Tibial artery (tissue), 4 donors: Measurements from ENCODE around the gene CYSLTR2.

Source experiments
- DNase-seq, 2 donors: peaks; one replicate each; pipeline ENCODE4 v3.0.0-alpha.2; 2019
- H3K27ac ChIP-seq, 2 donors: fragments of 200-600 bp; sonication (generic) in 1 of 2; 1 replicate in 1 of 2; 2 replicates in 1 of 2; pipeline ENCODE4 v1.5.1; 2018 to 2019; ENCODE audit warnings: mild to moderate bottlenecking in 1 of 2
- H3K27me3 ChIP-seq, 2 donors: fragments of 200-600 bp; sonication (generic) in 1 of 2; one replicate each; pipeline versions ENCODE4 v1.5.1 to v1.6.0; 2016 to 2019
- H3K36me3 ChIP-seq, 3 donors: fragments of 200-600 bp; sonication (generic) in 2 of 3; one replicate each; pipeline ENCODE4 v1.5.1; 2016 to 2019; ENCODE audit warnings: mild to moderate bottlenecking in 2 of 3
- H3K4me1 ChIP-seq, 4 donors: fragments of 200-600 bp; sonication (generic) in 2 of 4; 1 replicate in 3 of 4; 2 replicates in 1 of 4; pipeline ENCODE4 v1.5.1; 2016 to 2019
- H3K4me3 ChIP-seq, 2 donors: fragments of 200-600 bp; sonication (generic) in 1 of 2; 1 replicate in 1 of 2; 2 replicates in 1 of 2; pipeline ENCODE4 v1.5.1; 2018 to 2019; ENCODE audit warnings: mild to moderate bottlenecking in 2 of 2
- H3K9me3 ChIP-seq, 3 donors: fragments of 200-600 bp; sonication (generic) in 1 of 3; one replicate each; pipeline ENCODE4 v1.5.1; 2016 to 2019
- CTCF ChIP-seq, 2 experiments: fragments of 200-600 bp in 1 of 2; fragments of 450-650 bp in 1 of 2; IDR thresholded peaks; one replicate each; pipeline ENCODE4 v1.5.1; 2017 to 2019; ENCODE audit warnings: antibody characterized with exemption in 2 of 2, mild to moderate bottlenecking in 1 of 2, moderate library complexity in 1 of 2
- intact Hi-C: fragments of 100-400 bp; cut with DNase I; formaldehyde crosslinking; loops from one replicate; pipeline ENCODE4 v1.15.0; 2023; ENCODE audit warnings: low total_unique reads

Gene CYSLTR2

GRCh38 chr13:48679941-48680680 lies 26.4 kb downstream of the CYSLTR2 start:
- Histone ChIP-seq H3K36me3 (no peaks in the 10 kb centered on the region), H3K4me3 (no peak overlapping the region), H3K27me3 (no peaks in the 10 kb centered on the region), H3K27ac (no peak overlapping the region), H3K9me3 (no peaks in the 10 kb centered on the region), H3K4me1 (no peaks in the 10 kb centered on the region)
- intact Hi-C loops = no loop called here
- TF ChIP-seq CTCF (IDR thresholded peaks at IDR 0.05) = no peak
- DNase-seq = no peak

GRCh38 chr13:48680756-48681392 lies 27.1 kb downstream of the CYSLTR2 start:
- Histone ChIP-seq H3K27ac (no peak overlapping the region), H3K4me1 (no peaks in the 10 kb centered on the region), H3K36me3 (no peaks in the 10 kb centered on the region), H3K4me3 (no peak overlapping the region), H3K27me3 (no peaks in the 10 kb centered on the region), H3K9me3 (no peaks in the 10 kb centered on the region)
- intact Hi-C loops = no loop called here
- DNase-seq = no peak
- TF ChIP-seq CTCF (IDR thresholded peaks at IDR 0.05) = no peak

GRCh38 chr13:48681905-48682304 lies 28.2 kb downstream of the CYSLTR2 start:
- Histone ChIP-seq H3K4me1 (no peaks in the 10 kb centered on the region), H3K9me3 (no peaks in the 10 kb centered on the region), H3K36me3 (no peaks in the 10 kb centered on the region), H3K27ac (no peak overlapping the region), H3K27me3 (no peaks in the 10 kb centered on the region), H3K4me3 (no peak overlapping the region)
- no peak for DNase-seq
- intact Hi-C loops = no loop called here
- no peak for TF ChIP-seq CTCF (IDR thresholded peaks at IDR 0.05)

- H3K4me1 ChIP-seq = no peaks in the 10 kb centered on the region
- H3K9me3 ChIP-seq = no peaks in the 10 kb centered on the region
- DNase-seq = no peak
- no peak overlapping the region for H3K27ac ChIP-seq
- intact Hi-C loops = no loop called here
- no peak for TF ChIP-seq CTCF (IDR thresholded peaks at IDR 0.05)
- no peaks in the 10 kb centered on the region for H3K27me3 ChIP-seq
- H3K4me3 ChIP-seq = no peak overlapping the region
- H3K36me3 ChIP-seq = no peaks in the 10 kb centered on the region
Observed at GRCh38 chr13:48682436-48682835, 28.7 kb downstream of the CYSLTR2 start.

- H3K4me3 ChIP-seq = no peak overlapping the region
- H3K27me3 ChIP-seq = no peaks in the 10 kb centered on the region
- H3K4me1 ChIP-seq = no peaks in the 10 kb centered on the region
- H3K27ac ChIP-seq = no peak overlapping the region
- intact Hi-C loops = no loop called here
- no peaks in the 10 kb centered on the region for H3K9me3 ChIP-seq
- no peaks in the 10 kb centered on the region for H3K36me3 ChIP-seq
- TF ChIP-seq CTCF (IDR thresholded peaks at IDR 0.05) = no peak
- no peak for DNase-seq
Observed at GRCh38 chr13:48686636-48687210, 33.0 kb downstream of the CYSLTR2 start.
